DND-41 (cell line): Measurements from ENCODE around the gene ANXA3.

Experiments used
- CTCF ChIP-seq: IDR thresholded peaks from 2 replicates; pipeline ENCODE4 v1.5.1; 2012; ENCODE audit warnings: borderline replicate concordance, low read length, moderate library complexity, mild to moderate bottlenecking; ENCODE audit not compliant: poor library complexity, severe bottlenecking; ENCODE audit errors: extremely low read depth
- EZH2 ChIP-seq: IDR thresholded peaks from 3 replicates; pipeline ENCODE4 v1.6.1; 2012; ENCODE audit warnings: borderline replicate concordance, low read depth, mild to moderate bottlenecking, moderate library complexity, low read length, inconsistent platforms; ENCODE audit not compliant: severe bottlenecking

GRCh38 chr4:78519962-78520361, 31.6 kb upstream of the ANXA3 start:
- TF ChIP-seq CTCF (no peak), EZH2 (no peak)
